ENCODE results near the gene PSMD9. TPM values are rescaled to one million over a fixed set of nuclear protein-coding genes. Genes with fewer than 3 reads are reported as not detected.

Gene PSMD9
- total RNA-seq, 1 experiment from 2014 or later = 66.0 TPM

DNA sequence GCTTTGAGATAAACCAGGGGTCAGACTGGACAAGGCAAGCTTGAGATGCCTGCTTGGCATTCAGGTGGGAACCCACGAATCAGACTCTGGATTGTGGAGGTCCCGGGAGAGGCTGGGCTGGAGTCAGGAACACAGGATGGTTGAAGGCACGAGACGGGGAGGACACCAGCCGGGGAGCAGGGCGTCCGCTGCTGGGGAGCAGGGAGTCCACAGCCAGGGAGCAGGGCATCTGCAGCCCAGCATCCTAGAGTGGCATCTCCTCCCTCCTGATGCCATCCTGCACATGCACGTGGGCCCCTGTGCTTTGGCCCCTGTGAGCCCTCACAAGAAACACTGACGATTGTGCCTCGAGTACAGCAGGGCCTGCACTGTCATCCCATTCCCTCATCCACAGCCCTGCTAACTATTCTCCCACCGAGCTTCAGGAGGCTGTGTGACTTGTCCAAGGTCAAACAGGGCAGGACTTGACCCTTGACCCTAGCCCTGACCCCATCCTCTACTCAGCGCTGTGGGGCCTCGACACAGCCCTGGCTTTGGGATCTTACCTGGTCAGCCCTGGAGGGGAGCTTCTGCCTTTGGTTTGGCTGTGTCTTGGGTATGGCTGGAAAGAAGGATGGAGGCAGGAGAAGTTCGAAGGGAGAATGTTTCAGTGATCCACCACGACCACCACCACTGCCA lies 74.9 kb downstream of the PSMD9 start:
- no peaks in the 10 kb centered on the region for H3K9me3 Mint-ChIP-seq (ENCODE audit: low read depth, unreplicated experiment)
- BruUV-seq (replicated peaks) = no TSS peak
- intact Hi-C loops (cut with micrococcal nuclease; ENCODE audit: unreplicated experiment) = no loop called here
- no peaks in the 10 kb centered on the region for H3K4me1 Mint-ChIP-seq (ENCODE audit: low read depth, unreplicated experiment)
- H3K27me3 Mint-ChIP-seq (ENCODE audit: unreplicated experiment) = no peaks in the 10 kb centered on the region
- DNase-seq = no peak
- no peak overlapping the region for H3K27ac Mint-ChIP-seq (ENCODE audit: unreplicated experiment)
- peaks cover 5% of the 10 kb centered on the region for H3K36me3 Mint-ChIP-seq (ENCODE audit: insufficient read depth, unreplicated experiment)
- H3K4me3 Mint-ChIP-seq (ENCODE audit: low read depth, unreplicated experiment) = no peak overlapping the region
- CTCF ChIA-PET = no interaction called here
- TF ChIP-seq, protein P1, sequence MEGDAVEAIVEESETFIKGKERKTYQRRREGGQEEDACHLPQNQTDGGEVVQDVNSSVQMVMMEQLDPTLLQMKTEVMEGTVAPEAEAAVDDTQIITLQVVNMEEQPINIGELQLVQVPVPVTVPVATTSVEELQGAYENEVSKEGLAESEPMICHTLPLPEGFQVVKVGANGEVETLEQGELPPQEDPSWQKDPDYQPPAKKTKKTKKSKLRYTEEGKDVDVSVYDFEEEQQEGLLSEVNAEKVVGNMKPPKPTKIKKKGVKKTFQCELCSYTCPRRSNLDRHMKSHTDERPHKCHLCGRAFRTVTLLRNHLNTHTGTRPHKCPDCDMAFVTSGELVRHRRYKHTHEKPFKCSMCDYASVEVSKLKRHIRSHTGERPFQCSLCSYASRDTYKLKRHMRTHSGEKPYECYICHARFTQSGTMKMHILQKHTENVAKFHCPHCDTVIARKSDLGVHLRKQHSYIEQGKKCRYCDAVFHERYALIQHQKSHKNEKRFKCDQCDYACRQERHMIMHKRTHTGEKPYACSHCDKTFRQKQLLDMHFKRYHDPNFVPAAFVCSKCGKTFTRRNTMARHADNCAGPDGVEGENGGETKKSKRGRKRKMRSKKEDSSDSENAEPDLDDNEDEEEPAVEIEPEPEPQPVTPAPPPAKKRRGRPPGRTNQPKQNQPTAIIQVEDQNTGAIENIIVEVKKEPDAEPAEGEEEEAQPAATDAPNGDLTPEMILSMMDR (IDR thresholded peaks at IDR 0.05; ENCODE audit: unreplicated experiment) = no peak

DNA sequence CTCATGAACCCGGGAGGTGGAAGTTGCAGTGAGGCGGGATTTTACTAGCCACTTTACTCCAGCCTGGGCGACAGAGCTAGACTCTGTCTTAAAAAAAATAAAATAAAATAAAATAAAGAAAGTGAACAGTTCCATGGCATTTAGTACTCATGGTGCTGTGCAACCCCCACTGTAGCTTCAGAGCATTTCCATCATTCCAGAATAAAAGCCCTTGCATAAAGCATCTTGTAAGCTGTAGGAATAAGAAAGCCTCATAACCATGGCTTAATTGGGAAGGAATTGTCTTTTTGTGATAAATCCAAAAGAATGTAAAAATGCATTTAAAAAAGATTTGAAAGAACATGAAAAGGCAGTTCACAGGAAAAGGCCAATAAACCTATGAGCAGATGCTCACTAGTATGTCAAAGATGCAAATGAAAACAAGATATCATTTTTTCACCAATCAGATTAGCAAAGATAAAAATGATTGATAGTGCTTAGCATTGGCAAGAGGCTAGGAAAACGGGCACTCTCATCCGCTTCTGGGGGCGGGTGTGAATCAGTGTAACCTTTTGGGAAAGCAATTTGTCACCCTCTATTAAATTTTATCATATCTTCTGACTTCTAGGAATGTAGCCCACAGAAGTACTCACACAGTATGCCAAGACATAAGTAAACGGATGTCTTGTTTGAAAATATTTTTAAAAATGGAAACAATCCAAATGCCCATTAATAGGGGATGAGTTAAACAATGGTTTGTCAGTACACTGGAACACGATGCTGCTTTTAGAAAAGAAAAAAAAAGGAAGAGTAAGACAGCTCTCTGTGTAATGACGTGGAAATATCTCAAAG lies 76.4 kb downstream of the PSMD9 start:
- CTCF ChIA-PET = interaction anchor here (0.8 kb wide), 1 partner anchor 23 kb away, joined by 3 read pairs; no protein-coding TSS in a partner anchor
- H3K9me3 Mint-ChIP-seq (ENCODE audit: low read depth, unreplicated experiment) = no peaks in the 10 kb centered on the region
- no peak for DNase-seq
- no TSS peak for BruUV-seq (replicated peaks)
- H3K27ac Mint-ChIP-seq (ENCODE audit: unreplicated experiment) = no peak overlapping the region
- TF ChIP-seq, protein P1 (IDR thresholded peaks at IDR 0.05; ENCODE audit: unreplicated experiment) = no peak
- H3K4me3 Mint-ChIP-seq (ENCODE audit: low read depth, unreplicated experiment) = no peak overlapping the region
- no peaks in the 10 kb centered on the region for H3K4me1 Mint-ChIP-seq (ENCODE audit: low read depth, unreplicated experiment)
- H3K27me3 Mint-ChIP-seq (ENCODE audit: unreplicated experiment) = no peaks in the 10 kb centered on the region
- H3K36me3 Mint-ChIP-seq (ENCODE audit: insufficient read depth, unreplicated experiment) = peaks cover 5% of the 10 kb centered on the region
- intact Hi-C loops (cut with micrococcal nuclease; ENCODE audit: unreplicated experiment) = no loop called here

DNA sequence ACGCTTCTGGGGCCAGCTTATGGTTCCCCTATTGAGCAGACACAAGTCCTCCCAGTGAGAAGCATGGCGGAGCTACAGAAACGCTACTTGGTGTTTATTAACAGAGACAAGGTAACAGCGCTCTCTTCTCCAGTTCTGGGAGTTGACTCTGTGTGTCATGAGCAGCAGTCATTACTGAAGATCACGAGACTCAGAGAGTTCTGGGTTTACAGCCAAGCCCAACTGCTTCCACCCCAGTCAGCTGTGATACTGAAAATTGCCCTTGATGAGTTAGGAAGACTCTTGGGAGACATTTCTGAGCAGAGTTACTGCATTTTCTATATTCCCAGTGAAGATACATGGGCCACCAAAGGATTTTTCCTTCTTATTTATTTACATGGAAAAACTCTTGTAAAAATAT lies 78.4 kb downstream of the PSMD9 start:
- H3K4me3 Mint-ChIP-seq (ENCODE audit: low read depth, unreplicated experiment) = no peak overlapping the region
- H3K36me3 Mint-ChIP-seq (ENCODE audit: insufficient read depth, unreplicated experiment) = peaks cover 5% of the 10 kb centered on the region
- no peaks in the 10 kb centered on the region for H3K4me1 Mint-ChIP-seq (ENCODE audit: low read depth, unreplicated experiment)
- H3K9me3 Mint-ChIP-seq (ENCODE audit: low read depth, unreplicated experiment) = no peaks in the 10 kb centered on the region
- intact Hi-C loops (cut with micrococcal nuclease; ENCODE audit: unreplicated experiment) = no loop called here
- no peak for DNase-seq
- no peaks in the 10 kb centered on the region for H3K27me3 Mint-ChIP-seq (ENCODE audit: unreplicated experiment)
- CTCF ChIA-PET = no interaction called here
- H3K27ac Mint-ChIP-seq (ENCODE audit: unreplicated experiment) = no peak overlapping the region
- TF ChIP-seq, protein P1 (IDR thresholded peaks at IDR 0.05; ENCODE audit: unreplicated experiment) = no peak
- no TSS peak for BruUV-seq (replicated peaks)

Other genes with a start within 250 kb of the PSMD9 start
- gene MORN3, start 219.1 kb upstream of the PSMD9 start, total RNA-seq (2022) = 0.76 and 1.2 TPM in 2 replicates
- 23.2 and 25.3 TPM in 2 replicates for gene TMEM120B, start 176.0 kb upstream of the PSMD9 start, total RNA-seq (2022)
- gene RHOF, start 95.1 kb upstream of the PSMD9 start, total RNA-seq (2022) = 73.9 and 121 TPM in 2 replicates
- 32.2 and 33.1 TPM in 2 replicates for gene SETD1B, start 84.8 kb upstream of the PSMD9 start, total RNA-seq (2022)
- not detected in 2 replicates for gene HPD, start 29.9 kb upstream of the PSMD9 start, total RNA-seq (2022)
- 3.8 and 5.0 TPM in 2 replicates for gene CFAP251, start 29.8 kb downstream of the PSMD9 start, total RNA-seq (2022)
- 21.0 and 25.5 TPM in 2 replicates for gene BCL7A, start 133.1 kb downstream of the PSMD9 start, total RNA-seq (2022)
- 55.3 and 58.7 TPM in 2 replicates for gene MLXIP, start 190.0 kb downstream of the PSMD9 start, total RNA-seq (2022)